Gastrocnemius medialis (tissue), 4 donors: ENCODE measurements around the gene ZNF3.

Experiments used
- CTCF ChIP-seq, 5 experiments: fragments of 450-650 bp in 3 of 5; fragments of 200-600 bp in 2 of 5; sonication (generic) in 2 of 5; IDR thresholded peaks in 4 of 5; conservative IDR thresholded peaks in 1 of 5; 1 replicate in 4 of 5; 2 replicates in 1 of 5; pipeline ENCODE4 v1.5.1; 2016 to 2019; ENCODE audit warnings: antibody characterized with exemption in 5 of 5, mild to moderate bottlenecking in 3 of 5, moderate library complexity in 3 of 5
- POLR2A ChIP-seq, 2 donors: fragments of 450-650 bp; IDR thresholded peaks; one replicate each; pipeline ENCODE4 v1.6.1; 2017; ENCODE audit warnings: antibody characterized with exemption in 2 of 2, mild to moderate bottlenecking in 2 of 2, moderate library complexity in 2 of 2

- TF ChIP-seq POLR2A (IDR thresholded peaks at IDR 0.05) = no peak
- no peak for TF ChIP-seq CTCF (IDR thresholded peaks at IDR 0.05 in 4 of 5, conservative IDR thresholded peaks at IDR 0.05 in 1 of 5)
These were observed 41.0 kb upstream of the ZNF3 start for GRCh38 chr7:100122568-100122967.
